DOHH2 (cell line): ENCODE data around the gene SLC2A13.
"Not testable (repeated sequence)": the region's sequence is repeated elsewhere in the genome, so short reads cannot be mapped to it uniquely, and the experiment has no call there.

Source experiments
- H3F3A ChIP-seq: fragments of 200-600 bp; sonication (generic), shearing (Covaris generic); 2 replicates; pipeline ENCODE4 v1.6.0; 2016; ENCODE audit warnings: antibody characterized with exemption, mild to moderate bottlenecking; ENCODE audit not compliant: control insufficient read depth, insufficient read depth
- H3K27ac ChIP-seq: fragments of 200-600 bp; sonication (generic); 2 replicates; pipeline ENCODE4 v1.5.1; 2014; ENCODE audit warnings: low read depth, mild to moderate bottlenecking, low read length, moderate library complexity
- H3K27me3 ChIP-seq: fragments of 200-600 bp; sonication (generic); 2 replicates; pipeline ENCODE4 v1.6.1; 2014; ENCODE audit warnings: mild to moderate bottlenecking, low read length, mixed read lengths; ENCODE audit not compliant: control insufficient read depth
- H3K36me3 ChIP-seq: fragments of 200-600 bp; sonication (generic); 2 replicates; pipeline ENCODE4 v1.6.1; 2014; ENCODE audit warnings: mild to moderate bottlenecking, low read length, moderate library complexity, mixed read lengths; ENCODE audit not compliant: control insufficient read depth
- H3K4me1 ChIP-seq: fragments of 200-600 bp; sonication (generic); 2 replicates; pipeline ENCODE4 v1.6.1; 2014; ENCODE audit warnings: mild to moderate bottlenecking, low read length, mixed read lengths; ENCODE audit not compliant: control insufficient read depth
- H3K4me2 ChIP-seq: fragments of 200-600 bp; sonication (generic); 2 replicates; pipeline ENCODE4 v1.6.0; 2014; ENCODE audit warnings: mild to moderate bottlenecking, low read length, moderate library complexity
- H3K4me3 ChIP-seq: fragments of 200-600 bp; sonication (generic); 2 replicates; pipeline ENCODE4 v1.5.1; 2014; ENCODE audit warnings: mild to moderate bottlenecking, low read length, mixed read lengths
- H3K79me2 ChIP-seq: fragments of 200-600 bp; sonication (generic); 2 replicates; pipeline ENCODE4 v1.6.1; 2014; ENCODE audit warnings: mild to moderate bottlenecking, low read length, mixed read lengths; ENCODE audit not compliant: control insufficient read depth
- H3K9me2 ChIP-seq: fragments of 200-600 bp; sonication (generic); replicated peaks from 2 replicates; pipeline ENCODE4 v1.6.1; 2014; ENCODE audit warnings: mild to moderate bottlenecking, low read length, mixed read lengths; ENCODE audit not compliant: control insufficient read depth
- H3K9me3 ChIP-seq: fragments of 200-600 bp; sonication (generic); 2 replicates; pipeline ENCODE4 v1.6.1; 2014; ENCODE audit warnings: antibody characterized with exemption, low read length, mixed read lengths; ENCODE audit not compliant: control insufficient read depth, insufficient read depth
- H4K20me1 ChIP-seq: fragments of 200-600 bp; sonication (generic); 2 replicates; pipeline ENCODE4 v1.6.0; 2014; ENCODE audit warnings: low read depth, mild to moderate bottlenecking, antibody characterized with exemption, low read length, moderate library complexity; ENCODE audit not compliant: control insufficient read depth, insufficient read depth
- EZH2phosphoT487 ChIP-seq: fragments of 200-600 bp; sonication (generic); IDR thresholded peaks from 2 replicates; pipeline ENCODE4 v1.6.1; 2017; ENCODE audit warnings: borderline replicate concordance, mild to moderate bottlenecking, antibody characterized with exemption, low read length, moderate library complexity, mixed read lengths
- TF ChIP-seq, protein P1 (sequence below): fragments of 200-600 bp; sonication (generic); IDR thresholded peaks from one replicate; pipeline ENCODE4 v1.5.1; 2014; ENCODE audit warnings: antibody characterized with exemption, mild to moderate bottlenecking, low read depth, low read length; ENCODE audit not compliant: poor library complexity, severe bottlenecking

The SLC2A13 gene

DNA sequence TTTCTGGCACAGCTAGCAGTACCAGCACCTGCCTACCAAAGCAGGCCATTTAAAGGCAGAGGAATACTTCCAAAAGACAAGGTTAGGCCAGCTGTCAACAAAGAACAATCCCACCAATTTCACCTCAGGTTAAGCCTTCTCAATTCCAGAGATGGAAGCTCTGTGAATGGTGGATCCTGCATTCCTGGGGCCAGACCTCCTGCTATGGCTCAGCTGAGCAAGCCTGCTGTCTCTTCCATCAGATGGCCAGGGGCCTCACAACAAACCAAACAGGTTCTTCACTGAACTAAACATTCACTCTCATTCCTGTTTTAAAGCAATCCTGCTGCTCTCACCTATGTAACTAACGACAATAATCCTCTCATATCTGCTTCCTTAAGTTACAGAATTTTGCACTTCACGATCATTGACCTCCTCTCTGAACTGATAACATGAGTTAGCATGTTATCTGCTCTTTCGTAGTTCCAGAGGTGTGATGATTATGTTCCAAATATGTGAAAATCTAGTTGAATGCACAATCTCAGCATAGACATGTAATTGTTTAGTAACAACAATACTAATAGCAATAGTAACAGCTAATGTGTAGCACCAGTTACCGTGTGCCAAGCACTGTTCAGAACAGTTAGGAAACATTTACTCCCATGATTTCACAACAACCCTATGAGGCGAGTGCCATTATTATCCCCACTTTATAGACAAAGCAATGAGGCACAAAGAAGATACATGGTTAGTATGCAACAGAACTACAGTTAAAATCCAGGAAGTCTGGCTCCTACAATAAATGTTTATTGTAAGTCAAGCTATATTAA, 73.2 kb downstream of the SLC2A13 start:
- H3K4me2 ChIP-seq: no peak overlapping the region
- H3K27me3 ChIP-seq: no peaks in the 10 kb centered on the region
- no peak overlapping the region for H3K27ac ChIP-seq
- no peaks in the 10 kb centered on the region for H3K9me2 ChIP-seq
- H3K79me2 ChIP-seq: no peaks in the 10 kb centered on the region
- no peak for TF ChIP-seq EZH2phosphoT487
- TF ChIP-seq, protein P1, sequence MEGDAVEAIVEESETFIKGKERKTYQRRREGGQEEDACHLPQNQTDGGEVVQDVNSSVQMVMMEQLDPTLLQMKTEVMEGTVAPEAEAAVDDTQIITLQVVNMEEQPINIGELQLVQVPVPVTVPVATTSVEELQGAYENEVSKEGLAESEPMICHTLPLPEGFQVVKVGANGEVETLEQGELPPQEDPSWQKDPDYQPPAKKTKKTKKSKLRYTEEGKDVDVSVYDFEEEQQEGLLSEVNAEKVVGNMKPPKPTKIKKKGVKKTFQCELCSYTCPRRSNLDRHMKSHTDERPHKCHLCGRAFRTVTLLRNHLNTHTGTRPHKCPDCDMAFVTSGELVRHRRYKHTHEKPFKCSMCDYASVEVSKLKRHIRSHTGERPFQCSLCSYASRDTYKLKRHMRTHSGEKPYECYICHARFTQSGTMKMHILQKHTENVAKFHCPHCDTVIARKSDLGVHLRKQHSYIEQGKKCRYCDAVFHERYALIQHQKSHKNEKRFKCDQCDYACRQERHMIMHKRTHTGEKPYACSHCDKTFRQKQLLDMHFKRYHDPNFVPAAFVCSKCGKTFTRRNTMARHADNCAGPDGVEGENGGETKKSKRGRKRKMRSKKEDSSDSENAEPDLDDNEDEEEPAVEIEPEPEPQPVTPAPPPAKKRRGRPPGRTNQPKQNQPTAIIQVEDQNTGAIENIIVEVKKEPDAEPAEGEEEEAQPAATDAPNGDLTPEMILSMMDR: no peak
- no peaks in the 10 kb centered on the region for H4K20me1 ChIP-seq
- no peak overlapping the region for H3K4me3 ChIP-seq
- H3K4me1 ChIP-seq: no peaks in the 10 kb centered on the region
- H3K9me3 ChIP-seq: no peaks in the 10 kb centered on the region
- H3K36me3 ChIP-seq: no peaks in the 10 kb centered on the region
- H3F3A ChIP-seq: no peaks in the 10 kb centered on the region

DNA sequence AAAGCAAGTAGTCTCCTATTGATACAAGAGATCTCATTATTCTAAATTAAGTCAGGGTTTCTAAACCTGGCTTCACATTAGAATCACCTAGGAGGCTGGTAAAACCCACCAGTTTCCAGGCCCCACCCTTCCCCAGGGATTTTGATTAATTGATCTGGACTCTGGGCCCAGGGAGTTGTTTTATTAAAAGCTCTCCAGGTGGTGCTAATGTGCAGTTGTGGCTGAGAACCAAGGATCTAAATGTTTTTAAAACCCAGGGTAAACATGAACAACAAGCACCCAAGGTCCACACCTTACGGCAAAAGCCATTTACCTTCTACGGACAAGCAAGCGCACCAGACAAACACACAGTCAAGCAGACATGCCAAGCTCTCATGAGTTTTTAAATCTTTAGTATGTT, 73.9 kb downstream of the SLC2A13 start:
- Histone ChIP-seq H3K9me3 (no peaks in the 10 kb centered on the region), H3K27ac (no peak overlapping the region), H3F3A (no peaks in the 10 kb centered on the region), H3K4me3 (no peak overlapping the region), H3K27me3 (no peaks in the 10 kb centered on the region), H3K79me2 (no peaks in the 10 kb centered on the region), H3K36me3 (no peaks in the 10 kb centered on the region), H3K4me2 (no peak overlapping the region), H4K20me1 (no peaks in the 10 kb centered on the region), H3K9me2 (no peaks in the 10 kb centered on the region), H3K4me1 (no peaks in the 10 kb centered on the region)
- TF ChIP-seq, protein P1: no peak
- no peak for TF ChIP-seq EZH2phosphoT487

DNA sequence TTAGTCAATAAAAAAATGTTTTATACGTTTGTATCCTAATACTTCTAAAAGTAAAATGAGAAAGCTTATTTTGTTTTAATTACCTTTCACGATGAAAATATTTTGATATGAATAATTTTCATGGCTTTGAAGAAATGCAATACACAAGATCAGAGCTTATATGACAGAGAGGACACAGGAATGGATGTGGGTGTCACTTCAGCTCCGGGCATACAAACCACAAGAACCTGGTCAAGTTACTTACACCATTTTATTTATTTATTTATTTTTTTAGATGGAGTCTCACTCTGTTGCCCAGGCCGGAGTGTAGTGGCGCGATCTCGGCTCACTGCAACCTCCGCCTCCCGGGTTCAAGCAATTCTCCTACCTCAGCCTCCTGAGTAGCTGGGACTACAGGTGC, 74.9 kb downstream of the SLC2A13 start:
- H3F3A ChIP-seq, H3K9me3 ChIP-seq, H3K9me2 ChIP-seq, H3K27ac ChIP-seq, H4K20me1 ChIP-seq, H3K4me1 ChIP-seq, H3K79me2 ChIP-seq, H3K4me2 ChIP-seq, H3K36me3 ChIP-seq, H3K4me3 ChIP-seq, H3K27me3 ChIP-seq: not testable (repeated sequence)

DNA sequence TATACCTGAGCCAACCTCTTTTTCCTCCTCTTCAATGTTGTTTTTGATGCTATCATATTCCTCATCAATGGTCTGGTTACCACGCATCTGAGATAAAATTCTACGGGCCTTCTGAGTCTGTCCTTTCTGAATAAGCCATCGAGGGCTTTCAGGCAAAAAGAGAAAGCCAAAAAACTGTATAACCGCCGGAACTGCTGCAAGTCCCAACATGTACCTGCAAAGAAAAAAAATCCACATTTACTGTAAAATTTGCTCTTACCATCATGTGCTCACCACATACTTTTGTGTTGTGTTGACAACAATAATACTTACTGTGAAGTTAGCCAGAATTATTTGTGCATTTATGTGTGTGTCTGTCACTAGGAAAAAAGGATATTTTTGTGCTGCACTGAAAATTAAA, 77.6 kb downstream of the SLC2A13 start:
- Histone ChIP-seq H3K36me3 (no peaks in the 10 kb centered on the region), H3F3A (no peaks in the 10 kb centered on the region), H3K27me3 (no peaks in the 10 kb centered on the region), H3K9me3 (no peaks in the 10 kb centered on the region), H3K79me2 (no peaks in the 10 kb centered on the region), H3K4me2 (no peak overlapping the region), H3K9me2 (no peaks in the 10 kb centered on the region), H4K20me1 (no peaks in the 10 kb centered on the region), H3K4me1 (no peaks in the 10 kb centered on the region), H3K4me3 (no peak overlapping the region), H3K27ac (no peak overlapping the region)
- TF ChIP-seq, protein P1: no peak
- TF ChIP-seq EZH2phosphoT487: no peak
